ENCODE measurements around the gene C6orf136. TPM values are rescaled to one million over a fixed set of nuclear protein-coding genes. Genes with fewer than 3 reads are reported as not detected.

The C6orf136 gene
- total RNA-seq, 1 experiment from 2014 or later = 30.8 TPM

- no peaks in the 10 kb centered on the region for H3K27me3 ChIP-seq (ENCODE audit: control insufficient read depth, insufficient read depth, low read length)
- POLR2A ChIA-PET = no interaction called here
- no peak overlapping the region for H3K27ac ChIP-seq (ENCODE audit: low read length)
- no peak overlapping the region for H3K4me3 ChIP-seq (ENCODE audit: low read depth in 2 of 2, low read length in 2 of 2)
- CTCF ChIA-PET = no interaction called here
- intact Hi-C loops (cut with micrococcal nuclease; ENCODE audit: unreplicated experiment) = no loop called here
- H3K36me3 ChIP-seq (ENCODE audit: control insufficient read depth, insufficient read depth, low read length) = no peaks in the 10 kb centered on the region; the same call in 1 of the 2 replicates
- TF ChIP-seq CTCF (IDR thresholded peaks at IDR 0.05) (no peak), SIN3A (IDR thresholded peaks at IDR 0.05; ENCODE audit: borderline replicate concordance, insufficient read depth, low read depth, low read length) (no peak), POLR2AphosphoS5 (IDR thresholded peaks at IDR 0.05; ENCODE audit: low read depth, low read length) (no peak), REST (IDR thresholded peaks at IDR 0.05; ENCODE audit: insufficient read depth in 1 of 2, low read depth in 2 of 2, low read length in 1 of 2) (no peak), TCF7L2 (IDR thresholded peaks at IDR 0.05; ENCODE audit: low read depth, low read length) (no peak)
- in situ Hi-C loops (cut with HindIII; ENCODE audit: low pct_unique_long_range_greater_than_20kb, low sequenced_read_pairs) = no loop called here
- no peak for DNase-seq (ENCODE audit: low read depth, low spot score)
- no TSS peak for BruUV-seq (replicated peaks)
- ATAC-seq = no peak
- H3K9me3 ChIP-seq (ENCODE audit: control insufficient read depth, insufficient read depth, low read depth, low read length) = no peaks in the 10 kb centered on the region
- H3K4me1 ChIP-seq (ENCODE audit: control insufficient read depth, insufficient read depth, low read length) = peaks cover 17% of the 10 kb centered on the region
These were observed 3.3 kb upstream of the C6orf136 start for GRCh38 chr6:30643656-30644055.

GRCh38 chr6:30644769-30645168 is 2.2 kb upstream of the C6orf136 start:
- TF ChIP-seq POLR2AphosphoS5 (IDR thresholded peaks at IDR 0.05; ENCODE audit: low read depth, low read length) = no peak
- TF ChIP-seq TCF7L2 (IDR thresholded peaks at IDR 0.05; ENCODE audit: low read depth, low read length) = no peak
- no peak for TF ChIP-seq SIN3A (IDR thresholded peaks at IDR 0.05; ENCODE audit: borderline replicate concordance, insufficient read depth, low read depth, low read length)
- no peak for TF ChIP-seq REST (IDR thresholded peaks at IDR 0.05; ENCODE audit: insufficient read depth in 1 of 2, low read depth in 2 of 2, low read length in 1 of 2)
- TF ChIP-seq CTCF (IDR thresholded peaks at IDR 0.05) = no peak
- DNase-seq (ENCODE audit: low read depth, low spot score) (no peak), ATAC-seq (no peak)
- no TSS peak for BruUV-seq (replicated peaks)
- Histone ChIP-seq H3K36me3 (ENCODE audit: control insufficient read depth, insufficient read depth, low read length) (no peaks in the 10 kb centered on the region; the same call in 1 of the 2 replicates), H3K27me3 (ENCODE audit: control insufficient read depth, insufficient read depth, low read length) (no peaks in the 10 kb centered on the region), H3K4me3 (ENCODE audit: low read depth in 2 of 2, low read length in 2 of 2) (no peak overlapping the region), H3K27ac (ENCODE audit: low read length) (no peak overlapping the region), H3K9me3 (ENCODE audit: control insufficient read depth, insufficient read depth, low read depth, low read length) (no peaks in the 10 kb centered on the region), H3K4me1 (ENCODE audit: control insufficient read depth, insufficient read depth, low read length) (peaks cover 17% of the 10 kb centered on the region)
- ChIA-PET CTCF (no interaction called here), POLR2A (no interaction called here)
- in situ Hi-C loops (cut with HindIII; ENCODE audit: low pct_unique_long_range_greater_than_20kb, low sequenced_read_pairs) (no loop called here), intact Hi-C loops (cut with micrococcal nuclease; ENCODE audit: unreplicated experiment) (no loop called here)
